KMS-11 (cell line): ENCODE results near the gene TRAPPC11.

Experiments
- H2AFZ ChIP-seq: fragments of 200-600 bp; sonication (generic); 2 replicates; pipeline ENCODE4 v1.6.1; 2016; ENCODE audit warnings: antibody characterized with exemption, mixed run types, low read depth
- H3K27ac ChIP-seq: fragments of 200-600 bp; sonication (generic); 2 replicates; pipeline ENCODE4 v1.6.1; 2016; ENCODE audit warnings: mild to moderate bottlenecking, mixed run types
- H3K27me3 ChIP-seq: fragments of 200-600 bp; sonication (generic); 2 replicates; pipeline ENCODE4 v1.6.1; 2017; ENCODE audit warnings: mild to moderate bottlenecking, low read depth, mixed run types, moderate library complexity; ENCODE audit not compliant: insufficient read depth
- H3K36me3 ChIP-seq: fragments of 200-600 bp; sonication (generic); 2 replicates; pipeline ENCODE4 v1.6.1; 2017; ENCODE audit warnings: mild to moderate bottlenecking, mixed run types; ENCODE audit not compliant: insufficient read depth
- H3K4me1 ChIP-seq: fragments of 200-600 bp; sonication (generic); 2 replicates; pipeline ENCODE4 v1.6.1; 2016; ENCODE audit warnings: mild to moderate bottlenecking, low read depth, mixed run types; ENCODE audit not compliant: poor library complexity, severe bottlenecking
- H3K4me2 ChIP-seq: fragments of 200-600 bp; sonication (generic); 2 replicates; pipeline ENCODE4 v1.7.0; 2016; ENCODE audit warnings: mild to moderate bottlenecking, mixed run types
- H3K4me3 ChIP-seq: fragments of 200-600 bp; sonication (generic); IDR thresholded peaks from 2 replicates; pipeline ENCODE4 v1.6.1; 2017; ENCODE audit warnings: low read depth, low read length, mixed read lengths; ENCODE audit not compliant: insufficient read depth
- H3K79me2 ChIP-seq: fragments of 200-600 bp; sonication (generic); 2 replicates; pipeline ENCODE4 v1.6.1; 2016; ENCODE audit warnings: low read depth, mixed run types; ENCODE audit not compliant: insufficient read depth
- H3K9ac ChIP-seq: fragments of 200-600 bp; sonication (generic); 2 replicates; pipeline ENCODE4 v1.6.1; 2016; ENCODE audit warnings: mild to moderate bottlenecking, mixed run types
- H4K20me1 ChIP-seq: fragments of 200-600 bp; sonication (generic); 2 replicates; pipeline ENCODE4 v1.6.1; 2016; ENCODE audit warnings: mild to moderate bottlenecking, mixed run types; ENCODE audit not compliant: insufficient read depth
- TF ChIP-seq, protein P1 (sequence below): fragments of 200-600 bp; sonication (generic); conservative IDR thresholded peaks from 2 replicates; pipeline ENCODE4 v1.6.1; 2017; ENCODE audit warnings: low read depth, mild to moderate bottlenecking, antibody characterized with exemption, low read length, moderate library complexity, mixed read lengths

TRAPPC11 gene

DNA sequence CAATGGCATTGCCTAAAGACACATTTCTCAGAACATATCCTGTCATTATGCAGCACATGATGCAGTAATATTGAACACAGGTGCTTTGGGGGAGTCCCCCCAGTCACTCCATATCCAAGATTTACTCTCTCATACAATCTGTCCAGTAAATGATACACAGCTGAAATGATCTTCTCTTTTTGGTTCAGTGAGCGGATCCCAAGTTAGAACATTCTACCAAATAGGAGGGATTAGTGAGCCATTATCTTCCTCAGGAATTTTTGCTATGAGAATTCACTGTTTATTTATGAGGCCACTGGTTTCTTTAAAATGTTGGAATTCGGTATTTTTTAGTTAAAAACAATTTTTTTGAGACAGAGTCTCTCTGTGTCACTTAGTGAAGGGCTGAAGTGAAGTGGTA, 96.5 kb downstream of the TRAPPC11 start:
- H4K20me1 ChIP-seq: no peaks in the 10 kb centered on the region
- H2AFZ ChIP-seq: no peak overlapping the region
- H3K27ac ChIP-seq: no peak overlapping the region
- H3K27me3 ChIP-seq: no peaks in the 10 kb centered on the region
- TF ChIP-seq, protein P1, sequence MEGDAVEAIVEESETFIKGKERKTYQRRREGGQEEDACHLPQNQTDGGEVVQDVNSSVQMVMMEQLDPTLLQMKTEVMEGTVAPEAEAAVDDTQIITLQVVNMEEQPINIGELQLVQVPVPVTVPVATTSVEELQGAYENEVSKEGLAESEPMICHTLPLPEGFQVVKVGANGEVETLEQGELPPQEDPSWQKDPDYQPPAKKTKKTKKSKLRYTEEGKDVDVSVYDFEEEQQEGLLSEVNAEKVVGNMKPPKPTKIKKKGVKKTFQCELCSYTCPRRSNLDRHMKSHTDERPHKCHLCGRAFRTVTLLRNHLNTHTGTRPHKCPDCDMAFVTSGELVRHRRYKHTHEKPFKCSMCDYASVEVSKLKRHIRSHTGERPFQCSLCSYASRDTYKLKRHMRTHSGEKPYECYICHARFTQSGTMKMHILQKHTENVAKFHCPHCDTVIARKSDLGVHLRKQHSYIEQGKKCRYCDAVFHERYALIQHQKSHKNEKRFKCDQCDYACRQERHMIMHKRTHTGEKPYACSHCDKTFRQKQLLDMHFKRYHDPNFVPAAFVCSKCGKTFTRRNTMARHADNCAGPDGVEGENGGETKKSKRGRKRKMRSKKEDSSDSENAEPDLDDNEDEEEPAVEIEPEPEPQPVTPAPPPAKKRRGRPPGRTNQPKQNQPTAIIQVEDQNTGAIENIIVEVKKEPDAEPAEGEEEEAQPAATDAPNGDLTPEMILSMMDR: no peak
- H3K36me3 ChIP-seq: no peaks in the 10 kb centered on the region
- H3K9ac ChIP-seq: no peak overlapping the region
- no peaks in the 10 kb centered on the region for H3K79me2 ChIP-seq
- H3K4me2 ChIP-seq: no peak overlapping the region
- no peaks in the 10 kb centered on the region for H3K4me1 ChIP-seq
- no peak overlapping the region for H3K4me3 ChIP-seq

GRCh38 chr4:183757060-183757459, 98.0 kb downstream of the TRAPPC11 start:
- no peaks in the 10 kb centered on the region for H3K4me1 ChIP-seq
- H3K27ac ChIP-seq: no peak overlapping the region
- H4K20me1 ChIP-seq: no peaks in the 10 kb centered on the region
- TF ChIP-seq, protein P1: no peak
- no peak overlapping the region for H3K4me2 ChIP-seq
- no peaks in the 10 kb centered on the region for H3K79me2 ChIP-seq
- H3K9ac ChIP-seq: no peak overlapping the region
- no peaks in the 10 kb centered on the region for H3K27me3 ChIP-seq
- H3K4me3 ChIP-seq: no peak overlapping the region
- H3K36me3 ChIP-seq: no peaks in the 10 kb centered on the region
- no peak overlapping the region for H2AFZ ChIP-seq

DNA sequence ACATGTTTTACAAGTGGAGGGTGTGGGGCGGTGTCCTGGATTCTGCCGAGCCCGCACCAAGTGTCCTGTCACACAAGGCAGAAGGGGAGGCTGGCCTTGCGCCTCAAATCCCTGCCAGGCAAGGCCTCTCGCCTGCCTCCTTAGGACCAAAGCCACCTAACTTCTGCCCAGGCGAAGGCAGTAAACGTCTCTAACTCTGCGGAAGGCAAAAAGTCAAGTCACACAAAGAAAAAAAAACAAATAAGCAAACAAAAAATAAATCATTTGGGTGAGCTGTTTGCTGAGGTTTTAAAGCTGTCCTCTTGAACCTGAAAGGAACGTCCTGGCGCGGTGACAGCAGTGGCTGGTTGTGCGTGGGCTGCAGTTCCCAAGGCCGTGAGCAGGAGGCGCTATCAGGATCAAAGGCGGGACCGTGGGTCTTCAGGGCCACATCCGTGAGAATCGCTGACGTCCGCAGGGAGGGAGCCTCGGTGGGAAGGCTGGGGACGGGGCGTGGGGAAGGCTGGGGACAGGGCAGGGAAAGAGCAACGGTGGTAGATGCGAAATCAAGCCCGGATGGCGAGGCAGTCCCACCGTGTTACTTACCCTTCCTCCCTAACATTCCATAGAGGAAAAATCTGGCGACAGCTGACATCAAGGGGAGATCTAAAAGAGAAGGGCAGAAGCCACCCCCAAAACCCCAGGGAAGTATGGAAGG, 99.1 kb downstream of the TRAPPC11 start:
- H3K4me3 ChIP-seq: no peak overlapping the region
- H3K4me1 ChIP-seq: no peaks in the 10 kb centered on the region
- no peaks in the 10 kb centered on the region for H3K79me2 ChIP-seq
- H3K36me3 ChIP-seq: no peaks in the 10 kb centered on the region
- H3K27ac ChIP-seq: no peak overlapping the region
- no peak overlapping the region for H3K9ac ChIP-seq
- no peaks in the 10 kb centered on the region for H3K27me3 ChIP-seq
- H2AFZ ChIP-seq: no peak overlapping the region
- TF ChIP-seq, protein P1: peak; percentile 24; the same call in 1 of the 2 replicates
- no peak overlapping the region for H3K4me2 ChIP-seq
- no peaks in the 10 kb centered on the region for H4K20me1 ChIP-seq

DNA sequence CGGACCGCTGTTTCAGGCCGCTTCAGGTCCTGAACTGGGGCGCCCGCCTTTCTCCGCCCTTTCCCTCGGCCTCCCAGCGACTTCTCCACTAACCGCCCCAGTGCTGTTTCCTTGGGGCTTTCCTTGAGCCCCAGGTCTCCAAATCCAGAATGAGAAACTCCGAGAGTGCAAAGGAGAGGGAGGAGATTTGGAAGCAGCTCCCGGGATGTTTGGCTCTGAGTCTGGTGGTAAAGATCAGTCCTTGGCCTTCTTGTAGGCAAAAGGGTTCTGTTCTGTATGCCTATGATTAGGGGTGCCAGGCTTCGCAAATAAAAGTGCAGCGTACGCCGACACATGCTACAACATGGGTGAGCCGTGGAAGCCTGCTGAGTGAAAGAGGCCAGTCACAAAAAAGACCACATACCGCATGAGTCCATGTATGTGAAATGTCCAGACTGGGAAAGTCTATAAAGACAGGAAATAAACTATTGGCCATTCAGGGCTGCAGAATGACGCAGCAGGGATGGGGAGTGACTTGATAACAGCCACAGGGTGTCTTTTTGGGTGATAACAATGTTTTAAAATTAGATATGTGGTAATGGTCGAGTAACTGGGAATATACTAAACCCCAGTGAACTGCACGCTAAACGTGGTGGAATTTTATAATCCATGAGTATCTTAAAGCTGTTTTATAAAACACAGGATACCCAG, 99.8 kb downstream of the TRAPPC11 start:
- H4K20me1 ChIP-seq: no peaks in the 10 kb centered on the region
- no peaks in the 10 kb centered on the region for H3K4me1 ChIP-seq
- H3K36me3 ChIP-seq: no peaks in the 10 kb centered on the region
- H3K27me3 ChIP-seq: no peaks in the 10 kb centered on the region
- TF ChIP-seq, protein P1: no peak
- H3K9ac ChIP-seq: no peak overlapping the region
- H2AFZ ChIP-seq: no peak overlapping the region
- no peak overlapping the region for H3K4me2 ChIP-seq
- no peak overlapping the region for H3K4me3 ChIP-seq
- H3K79me2 ChIP-seq: no peaks in the 10 kb centered on the region
- no peak overlapping the region for H3K27ac ChIP-seq
